ENCODE results near the gene CTNNB1.

The CTNNB1 gene

DNA sequence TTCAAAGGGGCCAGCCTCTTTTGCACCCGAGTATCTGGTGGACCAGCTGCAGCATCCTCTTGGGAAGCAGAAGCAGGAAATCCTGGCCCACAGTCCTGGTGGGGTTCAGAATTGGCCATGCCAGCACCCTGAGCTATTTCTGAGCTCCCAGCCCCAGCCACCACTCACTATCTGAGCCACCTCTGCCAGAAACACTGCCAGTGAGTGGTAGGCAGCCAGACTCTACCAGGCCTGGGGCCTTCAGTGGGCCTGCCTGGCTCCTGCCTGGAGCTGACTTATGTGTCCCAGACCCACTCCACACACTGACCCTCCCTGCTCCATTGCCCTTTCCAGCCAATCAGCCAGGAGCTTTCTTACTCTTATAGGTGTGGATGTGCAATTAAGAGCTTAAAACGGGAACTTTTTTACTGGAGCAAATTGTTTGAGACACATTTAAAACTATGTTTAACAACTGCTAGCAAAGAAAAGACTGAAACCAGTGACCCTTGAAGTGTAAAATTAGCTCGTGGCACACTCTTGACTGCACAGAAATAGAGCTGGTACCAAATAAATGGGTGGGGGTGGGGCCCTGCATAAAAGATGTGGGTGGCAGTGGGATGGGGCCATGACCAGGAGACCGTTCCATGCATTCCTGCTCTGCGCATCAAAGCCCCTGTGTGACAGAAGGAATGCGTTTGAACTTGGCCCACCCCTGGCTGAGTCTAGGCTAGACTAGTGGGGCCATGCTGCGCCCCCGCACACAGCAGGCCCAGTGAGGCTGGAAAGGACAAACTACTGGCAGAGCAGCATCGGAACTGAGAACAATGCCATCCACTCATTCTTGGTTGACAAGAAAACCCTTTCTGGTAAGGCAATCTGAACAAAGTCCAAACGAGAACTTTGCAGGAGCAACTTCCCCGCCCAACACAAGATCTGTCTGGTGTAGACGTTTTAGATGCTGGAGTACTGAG lies 48.0 kb downstream of the CTNNB1 start:
- TF ChIP-seq, protein P1, sequence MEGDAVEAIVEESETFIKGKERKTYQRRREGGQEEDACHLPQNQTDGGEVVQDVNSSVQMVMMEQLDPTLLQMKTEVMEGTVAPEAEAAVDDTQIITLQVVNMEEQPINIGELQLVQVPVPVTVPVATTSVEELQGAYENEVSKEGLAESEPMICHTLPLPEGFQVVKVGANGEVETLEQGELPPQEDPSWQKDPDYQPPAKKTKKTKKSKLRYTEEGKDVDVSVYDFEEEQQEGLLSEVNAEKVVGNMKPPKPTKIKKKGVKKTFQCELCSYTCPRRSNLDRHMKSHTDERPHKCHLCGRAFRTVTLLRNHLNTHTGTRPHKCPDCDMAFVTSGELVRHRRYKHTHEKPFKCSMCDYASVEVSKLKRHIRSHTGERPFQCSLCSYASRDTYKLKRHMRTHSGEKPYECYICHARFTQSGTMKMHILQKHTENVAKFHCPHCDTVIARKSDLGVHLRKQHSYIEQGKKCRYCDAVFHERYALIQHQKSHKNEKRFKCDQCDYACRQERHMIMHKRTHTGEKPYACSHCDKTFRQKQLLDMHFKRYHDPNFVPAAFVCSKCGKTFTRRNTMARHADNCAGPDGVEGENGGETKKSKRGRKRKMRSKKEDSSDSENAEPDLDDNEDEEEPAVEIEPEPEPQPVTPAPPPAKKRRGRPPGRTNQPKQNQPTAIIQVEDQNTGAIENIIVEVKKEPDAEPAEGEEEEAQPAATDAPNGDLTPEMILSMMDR (IDR thresholded peaks at IDR 0.05) = no peak
- no peak overlapping the region for H3K27ac ChIP-seq
- H3K36me3 ChIP-seq = peaks cover 29% of the 10 kb centered on the region
- no peaks in the 10 kb centered on the region for H3K9me3 ChIP-seq
- H3K4me3 ChIP-seq (ENCODE audit: low read depth in 1 of 2, low read length in 1 of 2) = no peak overlapping the region
- no peaks in the 10 kb centered on the region for H3K27me3 ChIP-seq
- no peaks in the 10 kb centered on the region for H3K4me1 ChIP-seq (ENCODE audit: control insufficient read depth in 1 of 2, insufficient read depth in 1 of 2, low read depth in 1 of 2, low read length in 1 of 2)

GRCh38 chr3:41248525-41248924 lies 49.2 kb downstream of the CTNNB1 start:
- Histone ChIP-seq H3K9me3 (no peaks in the 10 kb centered on the region), H3K4me3 (ENCODE audit: low read depth in 1 of 2, low read length in 1 of 2) (no peak overlapping the region), H3K27me3 (no peaks in the 10 kb centered on the region), H3K4me1 (ENCODE audit: control insufficient read depth in 1 of 2, insufficient read depth in 1 of 2, low read depth in 1 of 2, low read length in 1 of 2) (no peaks in the 10 kb centered on the region), H3K27ac (no peak overlapping the region), H3K36me3 (peaks cover 28% of the 10 kb centered on the region)
- TF ChIP-seq, protein P1 (IDR thresholded peaks at IDR 0.05) = no peak

GRCh38 chr3:41249318-41249717 lies 50.0 kb downstream of the CTNNB1 start:
- TF ChIP-seq, protein P1 (IDR thresholded peaks at IDR 0.05) = no peak
- no peaks in the 10 kb centered on the region for H3K9me3 ChIP-seq
- no peaks in the 10 kb centered on the region for H3K4me1 ChIP-seq (ENCODE audit: control insufficient read depth in 1 of 2, insufficient read depth in 1 of 2, low read depth in 1 of 2, low read length in 1 of 2)
- H3K27ac ChIP-seq = no peak overlapping the region
- peaks cover 23% of the 10 kb centered on the region for H3K36me3 ChIP-seq
- H3K27me3 ChIP-seq = no peaks in the 10 kb centered on the region
- H3K4me3 ChIP-seq (ENCODE audit: low read depth in 1 of 2, low read length in 1 of 2) = no peak overlapping the region

DNA sequence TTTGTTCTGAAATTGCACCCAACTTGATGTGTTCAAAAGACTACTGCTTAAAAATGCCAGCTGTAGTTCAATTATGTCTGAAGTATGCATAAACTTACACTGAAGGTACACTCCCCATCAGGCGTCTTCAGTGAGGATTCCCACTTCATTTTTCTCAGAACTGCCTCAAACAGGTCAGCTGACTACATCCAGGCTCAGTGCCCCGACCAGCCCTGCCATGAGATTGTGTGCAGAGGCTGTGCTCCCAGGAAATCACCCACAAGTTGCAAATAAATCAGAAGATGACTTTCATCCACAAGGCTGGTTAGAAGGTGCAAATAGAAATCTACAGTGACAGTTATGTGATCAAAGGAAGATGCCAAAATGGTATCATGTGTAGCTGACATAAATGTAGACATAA lies 51.5 kb downstream of the CTNNB1 start:
- no peak overlapping the region for H3K4me3 ChIP-seq (ENCODE audit: low read depth in 1 of 2, low read length in 1 of 2)
- no peaks in the 10 kb centered on the region for H3K9me3 ChIP-seq
- no peaks in the 10 kb centered on the region for H3K4me1 ChIP-seq (ENCODE audit: control insufficient read depth in 1 of 2, insufficient read depth in 1 of 2, low read depth in 1 of 2, low read length in 1 of 2)
- no peaks in the 10 kb centered on the region for H3K27me3 ChIP-seq
- peaks cover 8% of the 10 kb centered on the region for H3K36me3 ChIP-seq
- H3K27ac ChIP-seq = no peak overlapping the region
- TF ChIP-seq, protein P1 (IDR thresholded peaks at IDR 0.05) = no peak

DNA sequence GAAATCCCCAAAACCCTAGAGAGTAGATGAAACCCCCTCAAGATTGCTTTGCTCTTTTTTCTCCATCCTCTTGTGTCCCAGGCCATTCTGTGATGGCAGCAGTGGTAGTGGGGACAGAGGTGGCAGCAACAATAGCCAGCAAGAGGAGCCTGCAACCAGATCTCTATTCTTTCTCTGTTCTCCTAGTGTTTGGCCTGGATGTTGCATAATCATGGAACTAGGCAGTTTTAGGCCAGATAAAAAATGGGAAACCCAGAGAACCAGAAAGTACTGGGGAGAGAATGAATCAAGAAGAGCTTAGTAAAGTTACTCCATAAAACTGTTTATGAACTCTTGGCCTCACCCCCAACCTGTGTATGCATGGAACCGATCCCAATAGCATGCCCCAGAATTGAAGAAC lies 52.3 kb downstream of the CTNNB1 start:
- no peaks in the 10 kb centered on the region for H3K4me1 ChIP-seq (ENCODE audit: control insufficient read depth in 1 of 2, insufficient read depth in 1 of 2, low read depth in 1 of 2, low read length in 1 of 2)
- TF ChIP-seq, protein P1 (IDR thresholded peaks at IDR 0.05) = no peak

More for the DNA sequence above, 52.3 kb downstream of the CTNNB1 start:
- peaks cover under 1% of the 10 kb centered on the region for H3K36me3 ChIP-seq
- no peak overlapping the region for H3K27ac ChIP-seq
- no peaks in the 10 kb centered on the region for H3K27me3 ChIP-seq
- no peak overlapping the region for H3K4me3 ChIP-seq (ENCODE audit: low read depth in 1 of 2, low read length in 1 of 2)
- no peaks in the 10 kb centered on the region for H3K9me3 ChIP-seq

Data from neutrophil (primary cell).